HS-27A (cell line): ENCODE measurements around the gene HOXB3.

Experiments used
- DNase-seq: peaks from one replicate; pipeline ENCODE4 v3.0.0-alpha.2; 2012; ENCODE audit warnings: low read depth, missing footprints

Gene HOXB3

DNA sequence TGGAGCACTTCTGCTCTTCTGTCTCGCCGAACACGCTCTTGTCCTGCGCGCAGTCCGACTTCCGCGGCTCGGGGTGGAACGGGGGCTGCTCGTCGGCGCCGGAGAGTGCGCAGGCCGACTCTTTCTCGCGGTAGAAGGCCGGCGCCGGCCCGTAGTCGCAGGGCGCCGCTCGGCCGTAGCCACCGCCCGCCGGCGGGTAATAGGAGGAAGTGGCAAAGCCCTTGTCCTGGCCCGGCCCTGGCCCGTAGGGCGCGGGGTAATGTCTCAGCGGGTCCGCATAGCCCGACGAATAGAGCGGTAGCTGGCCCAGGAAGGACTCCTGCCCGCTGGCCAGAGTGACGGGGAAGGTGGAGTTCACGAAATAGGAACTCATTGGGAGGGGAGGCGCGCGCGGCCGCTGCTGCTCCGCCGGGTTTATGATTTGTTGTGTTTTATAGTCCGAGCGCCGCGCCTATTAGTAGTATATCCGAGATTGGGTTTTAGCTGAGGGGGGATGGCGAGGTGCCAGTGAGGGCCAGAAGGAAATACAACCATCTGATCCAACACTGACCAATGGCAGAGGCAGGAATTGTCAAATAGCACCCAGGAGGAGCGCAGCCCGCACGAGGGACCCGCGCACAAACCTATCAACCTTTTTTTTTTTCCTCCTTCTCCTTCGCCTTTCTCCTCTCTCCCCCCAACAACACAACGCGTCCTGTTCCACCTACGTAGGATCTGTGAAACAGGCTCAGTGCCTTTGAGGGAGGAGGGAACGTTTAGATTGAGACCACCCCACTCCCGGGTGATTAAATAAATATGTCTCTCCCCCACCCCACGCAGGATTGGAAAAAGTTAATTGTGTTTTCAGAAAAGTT is 8.0 kb upstream of the HOXB3 start:
- no peak for DNase-seq

DNA sequence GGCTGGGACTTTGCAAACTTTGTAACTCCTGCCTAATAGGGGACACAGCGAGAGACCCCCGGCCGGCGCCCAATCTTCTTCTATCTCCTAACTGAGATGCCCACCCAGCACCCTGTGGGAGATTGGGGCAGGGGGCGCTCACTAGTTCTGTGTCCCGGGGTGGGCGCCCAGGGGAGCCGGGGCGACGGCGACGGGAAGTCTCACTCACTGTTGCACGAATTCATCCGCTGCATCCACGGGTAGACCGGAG is 7.4 kb upstream of the HOXB3 start:
- no peak for DNase-seq

DNA sequence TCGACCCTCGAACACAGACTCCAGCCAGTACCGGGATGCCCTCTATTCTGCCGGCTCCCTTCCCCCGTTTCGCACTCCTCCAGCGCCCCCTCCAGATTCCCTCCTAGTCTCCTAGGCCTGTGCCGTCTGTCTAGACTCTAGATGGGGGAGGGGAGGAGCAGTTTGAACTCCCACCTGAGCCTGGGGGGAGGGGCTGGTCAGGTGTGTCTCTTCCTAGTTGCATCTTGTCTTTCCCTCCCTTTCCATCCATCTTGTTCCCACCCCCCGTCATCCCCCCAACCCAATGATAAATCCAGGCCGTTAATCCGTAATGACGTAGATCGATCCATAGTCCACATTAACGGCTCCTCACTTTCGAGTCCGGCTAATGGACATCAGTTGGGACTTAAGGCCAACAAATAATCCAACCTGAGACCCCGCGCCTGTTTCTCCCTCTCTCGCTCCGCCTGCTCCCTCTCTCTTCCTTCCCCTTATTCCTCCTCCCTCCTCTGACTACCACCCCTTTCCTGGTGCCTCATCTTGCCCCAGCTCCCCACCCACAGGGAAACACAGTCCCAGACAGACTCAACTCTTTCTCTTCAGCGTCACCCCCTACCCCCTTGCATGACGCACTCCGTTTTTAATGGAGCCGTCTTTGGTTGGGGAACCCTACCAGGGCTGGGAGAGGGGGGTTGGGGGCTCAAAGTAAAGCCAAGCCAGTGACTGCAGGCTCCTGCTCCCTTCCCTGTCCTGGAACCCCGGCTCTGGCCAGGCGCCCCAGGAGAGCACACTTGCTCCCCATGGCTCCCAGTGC is 6.9 kb upstream of the HOXB3 start:
- DNase-seq = no peak

DNA sequence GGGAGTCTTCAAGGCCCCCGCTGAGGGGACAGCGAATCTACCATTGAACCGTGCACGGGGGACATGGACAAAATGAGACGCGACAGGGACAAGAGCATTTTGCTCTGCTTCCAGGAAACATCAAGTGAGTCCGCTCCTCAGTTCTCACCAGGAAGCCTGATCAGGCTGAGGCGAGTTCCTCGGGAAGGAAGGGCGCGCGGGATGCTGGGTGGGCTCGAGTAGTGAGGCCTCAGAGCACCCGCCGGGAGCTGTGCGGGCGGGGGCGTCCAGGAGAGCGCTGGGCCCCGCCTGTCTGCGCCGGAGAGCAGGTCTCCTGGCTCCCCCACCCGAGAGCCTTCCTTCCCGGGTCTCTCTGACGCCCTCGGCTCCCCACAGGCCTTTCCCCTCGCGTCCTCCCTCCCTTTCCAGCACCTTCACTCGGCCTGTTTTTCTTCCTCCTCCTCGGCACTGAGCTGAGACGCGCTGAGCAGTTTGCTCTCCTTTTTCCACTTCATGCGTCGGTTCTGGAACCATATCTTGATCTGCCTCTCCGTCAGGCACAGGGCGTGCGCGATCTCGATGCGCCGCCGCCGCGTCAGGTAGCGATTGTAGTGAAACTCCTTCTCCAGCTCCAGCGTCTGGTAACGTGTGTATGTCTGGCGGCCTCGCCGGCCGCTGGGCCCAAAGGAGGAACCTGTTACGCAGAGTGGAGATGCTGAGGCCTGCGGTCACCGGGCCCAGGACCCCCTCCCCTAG is 6.1 kb upstream of the HOXB3 start:
- DNase-seq = no peak

DNA sequence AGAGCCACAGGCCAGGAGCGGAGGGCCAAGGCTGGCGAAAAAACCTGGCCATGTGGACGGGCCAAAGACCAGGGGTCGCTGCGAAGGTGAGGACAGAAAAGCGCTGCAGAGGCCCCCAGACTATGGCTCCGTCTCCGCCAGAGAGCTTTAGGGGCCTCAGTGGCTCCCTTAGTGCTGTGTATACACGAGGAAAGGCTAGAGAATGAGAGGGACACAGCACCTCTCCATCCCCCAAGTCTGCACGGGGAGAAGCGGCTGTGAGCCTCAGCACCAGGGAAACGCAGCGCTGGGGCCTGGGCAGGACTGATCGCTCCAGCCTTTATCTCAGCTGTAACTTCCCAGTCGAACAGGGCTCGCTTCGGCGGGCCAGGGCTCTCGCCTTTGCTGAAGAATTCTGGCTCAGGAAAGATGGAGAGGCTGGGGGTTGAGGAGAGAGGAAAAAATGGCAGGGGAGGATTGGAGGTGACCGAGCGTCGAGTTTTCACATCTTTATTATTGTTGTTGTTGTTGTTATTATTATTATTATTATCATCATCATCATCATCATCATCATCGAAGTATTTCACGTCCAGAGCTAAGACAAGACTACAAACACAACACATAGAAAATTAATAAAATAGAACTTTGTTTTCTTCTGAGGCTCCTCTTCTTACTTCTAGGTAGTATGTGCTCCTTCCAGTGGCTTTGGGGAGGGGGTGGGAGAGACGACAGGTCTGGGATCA is 5.4 kb upstream of the HOXB3 start:
- no peak for DNase-seq

DNA sequence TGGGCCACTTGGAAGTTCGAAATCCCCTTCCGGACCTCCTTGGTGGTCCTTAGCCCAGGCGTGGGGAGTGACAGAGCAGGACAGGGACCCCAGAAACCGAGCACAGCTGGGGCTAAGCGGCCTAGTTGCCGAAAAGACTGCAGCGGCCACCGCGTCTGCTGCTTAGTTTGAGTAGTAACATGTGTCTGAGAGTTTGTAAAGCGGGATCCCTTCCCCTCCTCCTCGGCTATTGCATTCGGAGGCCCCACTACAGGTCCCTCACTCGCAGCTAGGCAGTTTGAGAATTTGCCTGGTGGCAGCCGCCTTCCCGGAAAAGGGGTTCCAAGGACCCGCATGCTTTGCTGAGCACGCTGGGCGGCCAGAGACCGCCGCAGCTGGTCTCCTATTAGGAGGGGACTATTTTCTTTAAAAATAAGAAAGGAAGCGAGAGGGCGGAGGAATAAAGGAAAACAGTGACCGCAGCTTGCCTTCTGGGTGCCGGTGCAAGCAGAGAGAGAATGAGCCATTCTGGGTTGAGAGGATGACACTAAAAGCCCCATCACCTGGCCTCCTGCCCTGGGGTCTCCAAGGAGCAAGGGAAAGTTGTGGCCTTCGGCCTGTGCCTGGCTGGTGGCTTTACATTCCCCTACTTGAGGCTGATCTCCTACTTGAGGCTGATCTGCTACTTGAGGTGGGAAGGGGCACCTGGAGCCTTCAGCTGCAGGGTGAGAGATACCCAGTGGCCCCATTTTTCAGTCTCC is 4.7 kb upstream of the HOXB3 start:
- DNase-seq = no peak

DNA sequence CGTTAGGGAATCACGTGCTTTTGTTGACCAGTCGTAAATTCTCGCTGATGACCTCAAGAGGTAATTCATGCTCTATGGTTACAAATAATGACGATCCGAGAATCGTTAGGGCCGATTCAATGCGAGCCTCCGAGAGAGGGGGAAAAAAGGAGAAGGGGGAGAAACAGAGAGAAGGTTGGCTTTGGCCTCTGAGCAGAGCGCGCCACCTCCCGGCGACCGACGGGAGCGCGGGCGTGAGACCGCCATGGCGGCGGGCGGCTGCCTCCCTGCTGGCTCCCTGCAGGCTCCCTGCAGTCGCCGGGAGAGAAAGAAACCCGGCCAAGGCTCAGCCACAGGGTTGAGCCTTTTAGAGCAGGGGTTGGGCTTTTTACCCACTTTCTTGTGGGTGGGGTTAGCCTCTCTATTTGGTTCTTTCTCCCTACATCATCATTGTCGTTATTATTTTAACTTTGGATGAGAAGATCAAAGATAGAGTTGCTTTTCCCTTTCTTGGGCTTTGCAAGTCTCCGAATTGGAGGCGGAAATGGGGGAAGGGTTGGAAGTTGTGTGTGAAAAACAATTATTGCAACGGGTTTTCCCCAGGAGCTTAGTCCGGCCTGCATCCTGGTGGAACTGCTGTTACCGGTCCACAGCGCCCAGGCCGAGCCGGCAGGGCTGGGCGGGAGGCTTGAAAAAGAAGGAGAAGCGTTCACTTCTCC is 3.9 kb upstream of the HOXB3 start:
- DNase-seq = no peak

DNA sequence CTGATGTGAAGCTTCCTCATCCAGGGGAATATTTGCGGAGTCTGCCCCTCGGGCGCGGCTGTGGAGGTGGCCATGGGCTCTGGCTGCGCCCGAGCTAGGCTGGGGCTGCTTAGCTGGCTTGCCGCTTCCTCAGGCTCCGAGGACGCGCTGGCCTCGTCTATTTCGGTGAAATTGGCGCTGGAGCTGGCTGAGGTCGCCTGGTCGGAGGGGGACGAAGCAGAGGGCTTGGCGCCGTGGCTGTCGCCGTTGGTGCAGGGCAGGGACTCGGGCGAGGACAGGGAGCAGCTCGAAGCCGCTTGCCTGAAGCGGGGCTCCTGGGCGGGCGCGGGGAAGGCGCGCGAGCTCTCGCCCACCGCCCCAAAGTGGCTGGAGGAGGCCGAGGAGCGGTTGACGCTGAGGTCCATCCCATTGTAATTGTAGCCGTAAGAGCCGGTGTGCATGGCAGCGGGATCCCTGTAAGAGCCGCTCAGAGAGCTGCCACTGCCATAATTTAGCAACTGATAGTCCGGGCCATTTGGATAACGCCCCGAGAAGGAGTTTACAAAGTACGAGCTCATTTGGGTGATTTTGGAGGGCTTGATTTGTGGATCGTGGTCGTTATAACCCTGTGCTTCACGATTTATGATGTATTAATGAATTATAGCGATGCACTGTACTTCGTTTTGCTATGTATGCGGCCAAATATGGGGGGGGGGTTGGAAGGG is 3.2 kb upstream of the HOXB3 start, which contains the start of gene HOXB5:
HOXB5 (minus strand) TSS at position 654 of the 704 bp plus-strand sequence; CDS start at position 557, 97 bp downstream.
- DNase-seq = no peak

DNA sequence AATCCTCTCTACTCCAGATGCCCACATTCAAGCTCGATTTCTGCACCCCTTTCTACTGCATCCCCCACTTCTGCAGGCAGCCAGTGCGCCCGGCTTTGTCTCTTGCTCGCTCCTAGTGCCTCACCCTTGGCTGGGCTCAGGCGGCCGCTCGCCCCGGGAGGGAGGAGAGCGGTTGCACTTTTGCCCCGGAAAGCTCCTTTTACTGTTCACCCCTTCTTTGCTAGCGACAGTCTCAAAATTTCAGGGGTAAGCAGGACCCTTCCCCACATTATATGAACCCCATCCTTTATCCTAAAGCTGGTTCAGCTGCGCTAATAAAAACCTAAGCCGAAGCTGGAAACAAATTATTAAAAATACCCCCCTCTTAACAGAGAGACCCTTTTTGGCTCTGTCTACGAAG is 2.5 kb upstream of the HOXB3 start:
- no peak for DNase-seq

DNA sequence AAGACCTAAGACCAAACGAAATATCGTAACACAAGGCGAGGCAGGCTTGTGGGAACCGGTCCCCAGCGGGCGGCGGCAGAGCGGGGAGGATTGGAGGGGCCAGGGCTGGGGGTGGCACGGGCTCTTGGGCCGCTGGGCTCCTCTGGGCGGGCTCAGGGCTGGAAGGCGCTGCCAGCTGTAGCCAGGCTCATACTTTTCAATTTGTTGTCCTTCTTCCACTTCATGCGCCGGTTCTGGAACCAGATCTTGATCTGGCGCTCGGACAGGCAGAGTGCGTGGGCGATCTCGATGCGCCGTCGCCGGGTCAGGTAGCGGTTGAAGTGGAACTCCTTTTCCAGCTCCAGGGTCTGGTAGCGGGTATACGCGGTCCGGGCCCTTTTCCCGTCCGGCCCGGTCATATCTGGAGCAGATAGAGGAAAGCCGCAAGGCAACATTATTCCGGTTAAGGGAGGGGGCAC is 2.0 kb upstream of the HOXB3 start:
- no peak for DNase-seq

DNA sequence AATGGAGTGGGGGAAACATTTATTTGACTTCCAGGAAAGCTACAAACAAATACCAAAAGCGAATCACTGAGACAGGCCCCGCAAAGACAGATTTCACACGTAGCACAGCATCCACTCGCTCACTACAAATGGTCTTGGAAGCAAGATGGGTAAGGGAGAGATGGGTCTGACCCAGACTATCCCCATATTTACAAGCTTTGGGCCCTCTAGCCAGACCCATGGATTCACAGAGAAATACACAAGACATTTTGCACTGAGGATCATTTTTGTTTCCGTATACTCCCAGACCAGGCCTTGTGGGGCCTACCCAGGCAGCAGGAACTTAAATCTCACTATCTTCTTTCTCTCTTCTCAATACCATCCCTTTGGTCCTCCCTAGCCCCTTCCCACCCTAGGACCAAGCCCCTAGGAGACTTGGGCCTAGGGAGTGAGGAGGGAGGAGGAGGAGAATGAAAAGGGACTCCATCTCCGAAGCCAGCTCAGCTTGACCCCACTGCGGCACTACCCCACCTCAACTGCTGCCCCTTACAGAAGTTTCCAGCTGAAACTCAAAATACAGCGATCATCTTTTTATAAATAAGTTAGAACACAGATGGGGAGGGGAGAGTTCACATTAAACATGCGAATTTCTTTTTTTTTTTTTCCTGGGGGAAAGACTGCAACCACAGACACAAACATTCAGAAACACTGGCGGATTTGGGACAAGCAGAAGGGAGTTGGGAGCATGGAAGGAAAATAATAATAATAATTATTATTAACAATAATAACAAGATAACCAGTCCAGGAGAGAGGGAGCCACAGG is 1.4 kb upstream of the HOXB3 start:
- no peak for DNase-seq

DNA sequence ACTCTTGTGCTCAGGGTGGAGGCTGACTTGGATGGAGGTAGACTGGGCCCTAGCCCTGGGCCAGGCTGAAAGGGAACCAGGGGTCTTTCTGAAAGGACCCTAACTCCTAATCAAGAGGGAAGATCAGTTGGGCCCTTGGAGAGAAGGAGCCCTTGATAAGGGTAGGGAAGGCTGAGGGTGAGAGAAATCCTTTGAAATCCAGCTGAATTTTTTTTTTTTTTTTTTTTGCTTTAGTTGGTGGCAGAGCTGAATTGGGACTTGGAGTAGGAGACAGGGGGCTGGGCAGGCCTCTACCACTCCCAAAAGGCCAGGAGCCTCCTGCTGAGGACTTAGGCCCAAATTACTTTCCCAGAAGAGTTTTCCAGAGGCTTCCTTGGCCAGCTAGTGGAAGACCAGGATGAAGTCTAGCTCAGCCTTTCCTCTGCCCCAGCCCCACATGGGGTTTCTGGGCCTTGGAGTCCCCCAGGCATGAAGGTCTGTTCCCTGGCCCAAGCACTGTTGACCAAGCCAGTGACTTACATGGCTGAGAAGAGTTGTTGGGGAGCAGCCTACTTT is 643 bp upstream of the HOXB3 start:
- no peak for DNase-seq

DNA sequence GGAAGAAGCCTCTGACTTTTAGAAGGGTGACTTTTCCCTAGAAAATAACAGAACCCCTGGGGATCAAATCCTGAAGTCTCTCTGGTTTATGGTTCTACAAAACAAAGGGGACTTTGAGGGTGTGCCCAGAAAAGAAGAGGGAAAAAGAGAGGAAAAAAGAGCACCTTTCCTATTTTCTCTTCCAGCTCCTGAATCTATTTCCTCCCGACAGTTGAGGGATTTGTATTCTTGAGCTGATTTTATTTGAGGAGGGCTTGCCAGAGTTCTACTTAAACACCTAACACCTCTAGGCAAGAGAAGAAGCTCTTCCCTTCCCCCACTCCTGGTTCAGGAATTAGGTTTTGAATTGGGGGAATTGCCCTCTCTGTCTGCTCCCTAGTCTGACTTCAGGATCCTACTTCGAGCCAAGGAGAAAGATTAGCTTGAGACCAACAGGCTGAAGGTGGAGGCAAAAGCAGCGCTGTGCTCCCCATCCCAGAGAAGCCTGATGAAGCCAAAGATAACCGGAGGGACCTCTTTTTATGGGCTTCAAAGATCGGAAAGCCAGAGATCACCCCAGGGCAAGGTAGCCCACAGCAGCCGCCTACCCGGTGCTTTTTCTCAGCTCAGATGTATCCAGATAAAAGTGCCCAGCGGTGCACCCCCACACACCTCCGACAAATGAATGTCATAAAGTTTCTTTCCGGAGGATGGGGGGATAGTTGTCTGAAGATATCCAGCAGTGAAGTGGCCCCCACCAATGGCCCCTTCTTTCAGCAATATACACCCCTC is 796 bp downstream of the HOXB3 start:
- DNase-seq = no peak

DNA sequence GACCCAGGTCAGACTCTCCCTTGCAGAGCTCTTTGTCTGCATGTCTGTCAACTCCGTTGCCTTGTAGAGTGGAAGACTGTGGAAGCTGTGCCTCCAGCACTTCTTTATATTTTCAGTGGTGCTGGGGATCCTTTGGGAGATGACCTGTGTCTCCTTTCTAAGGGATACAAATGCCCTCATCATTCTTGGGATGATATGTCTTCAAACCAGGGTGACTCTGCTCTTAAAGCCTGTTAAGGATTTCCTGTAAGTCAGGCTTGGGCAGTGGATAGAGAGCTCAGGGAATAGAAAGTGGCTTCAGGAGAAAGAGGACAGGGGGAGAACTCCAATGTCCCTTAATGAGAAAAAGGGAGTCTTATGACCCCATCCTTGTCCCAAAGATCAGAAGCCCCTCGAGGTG is 1.5 kb downstream of the HOXB3 start:
- DNase-seq = no peak

DNA sequence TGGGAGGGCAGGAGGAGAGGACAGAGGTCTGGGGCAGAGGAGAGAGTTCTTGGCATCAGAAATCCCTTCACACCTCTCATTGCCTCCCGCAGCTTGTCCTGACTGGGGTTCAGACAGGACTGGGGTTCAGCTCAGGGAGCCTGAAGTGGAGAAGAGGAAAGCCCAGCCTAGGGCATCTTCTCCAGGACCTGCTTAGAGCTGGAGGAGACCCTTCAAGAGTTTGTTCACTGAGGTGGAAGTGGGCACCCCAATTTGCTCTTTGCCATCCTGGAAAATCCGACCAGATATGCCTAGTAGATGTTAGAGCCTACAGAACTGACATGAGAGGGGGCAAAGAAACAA is 2.0 kb downstream of the HOXB3 start:
- DNase-seq = no peak

DNA sequence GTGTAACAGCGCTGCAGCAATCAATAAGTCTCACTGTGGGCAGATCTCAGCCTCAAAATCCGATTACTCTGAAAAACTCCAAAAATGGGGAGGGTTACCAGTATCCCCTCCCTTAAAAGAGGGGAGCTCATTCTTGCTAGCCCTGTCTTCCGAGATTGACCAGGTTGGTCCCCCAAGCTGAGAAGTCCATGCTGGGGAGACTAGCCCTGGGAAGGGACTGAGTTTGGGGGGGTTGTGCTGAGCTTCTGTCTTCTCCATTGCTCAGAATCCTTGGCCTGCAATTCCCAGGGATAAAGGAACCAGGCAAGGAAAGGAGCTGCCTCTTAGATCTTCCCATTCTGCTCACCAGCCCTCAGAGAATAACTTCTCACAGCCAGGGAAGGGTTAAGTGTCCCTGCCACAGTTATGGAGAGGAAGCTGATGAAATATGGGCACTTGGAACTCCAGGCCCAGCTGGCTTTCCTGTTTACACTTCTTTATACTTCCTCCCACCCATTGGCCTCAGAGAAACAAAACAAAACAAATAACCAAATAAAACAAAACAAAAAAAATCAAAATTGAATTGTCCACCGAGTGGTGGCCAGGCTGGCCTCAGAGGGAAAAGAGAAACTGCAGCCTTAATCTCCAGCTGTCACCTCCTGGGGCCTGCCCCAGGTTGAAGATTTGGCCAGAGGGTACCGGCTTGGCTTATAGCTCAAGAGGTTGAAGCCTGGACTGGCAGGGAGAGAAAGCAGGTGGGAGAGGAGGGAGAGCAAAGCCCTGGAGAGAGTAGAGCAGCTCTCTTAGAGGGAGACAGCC is 2.6 kb downstream of the HOXB3 start:
- no peak for DNase-seq
